ENCODE results near the gene SEMA4D.

SEMA4D gene

DNA sequence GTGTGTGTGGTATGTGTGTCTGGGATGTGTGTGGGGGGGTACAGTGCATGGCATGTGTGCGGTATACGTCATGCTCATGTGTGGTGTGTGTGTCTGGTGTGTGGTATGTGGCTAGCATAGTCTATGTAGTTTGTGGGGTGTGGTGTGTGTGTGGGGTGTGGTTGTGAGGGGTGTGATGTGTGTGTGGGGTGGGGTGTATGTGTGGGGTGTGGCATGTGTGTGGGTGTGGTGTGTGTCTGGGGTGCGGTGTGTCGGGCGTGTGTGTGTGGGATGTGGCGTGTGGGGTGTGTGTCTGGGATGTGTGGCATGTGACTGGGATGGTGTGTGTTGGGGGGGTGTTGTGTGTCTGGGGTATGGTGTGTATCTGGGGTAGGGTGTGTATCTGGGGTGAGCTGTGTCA lies 127.3 kb downstream of the SEMA4D start:
- no peak for DNase-seq (ENCODE audit: low read depth in 3 of 3)

DNA sequence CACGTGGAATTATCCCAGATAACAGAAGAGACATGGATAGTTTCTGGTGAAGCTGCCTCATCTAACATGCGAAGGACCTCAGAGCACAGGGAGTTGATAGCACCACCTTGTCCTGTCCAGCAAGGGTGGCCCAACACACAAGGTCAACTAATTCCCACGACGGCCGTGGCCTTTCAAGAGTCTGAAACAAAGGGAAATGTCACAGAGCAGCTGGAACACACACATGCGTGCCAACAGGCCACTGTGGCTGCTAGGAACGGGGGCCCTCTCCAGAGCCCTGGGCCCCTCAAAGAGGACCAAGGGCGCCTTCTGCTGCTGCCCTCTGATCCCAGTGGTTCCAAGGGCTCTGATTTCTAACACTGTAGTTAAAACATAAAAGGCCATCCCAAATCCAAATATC lies 128.9 kb downstream of the SEMA4D start:
- no peak for DNase-seq (ENCODE audit: low read depth in 3 of 3)

GRCh38 chr9:89368550-89368949 lies 129.4 kb downstream of the SEMA4D start:
- DNase-seq (ENCODE audit: low read depth in 3 of 3) = no peak

GRCh38 chr9:89367726-89368437 lies 130.0 kb downstream of the SEMA4D start:
- DNase-seq (ENCODE audit: low read depth in 3 of 3) = no peak

GRCh38 chr9:89367281-89367680 lies 130.6 kb downstream of the SEMA4D start:
- no peak for DNase-seq (ENCODE audit: low read depth in 3 of 3)

DNA sequence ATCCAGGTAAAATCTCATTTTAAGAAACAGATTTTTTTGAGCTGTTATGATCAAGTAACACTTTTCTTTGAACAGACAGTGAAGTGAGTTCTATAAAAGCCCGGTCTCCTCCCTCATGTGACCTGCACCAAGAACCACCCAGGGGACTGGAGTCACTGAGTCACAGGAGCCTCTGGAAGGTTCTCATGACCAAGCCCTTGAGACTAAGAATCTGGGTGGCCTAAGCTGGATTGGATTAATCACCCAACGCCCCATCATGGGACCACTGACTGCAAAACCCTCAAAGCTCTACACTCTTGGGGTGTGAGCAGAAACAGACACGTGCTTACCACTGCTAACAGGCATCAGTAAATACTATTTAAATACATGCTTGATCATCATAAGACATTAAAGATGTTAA lies 131.2 kb downstream of the SEMA4D start:
- no peak for DNase-seq (ENCODE audit: low read depth in 3 of 3)

- DNase-seq (ENCODE audit: low read depth in 3 of 3) = no peak
These were observed 132.4 kb downstream of the SEMA4D start for GRCh38 chr9:89365532-89365912.

- no peak for DNase-seq (ENCODE audit: low read depth in 3 of 3)
These were observed 133.0 kb downstream of the SEMA4D start for GRCh38 chr9:89364666-89365531.

DNA sequence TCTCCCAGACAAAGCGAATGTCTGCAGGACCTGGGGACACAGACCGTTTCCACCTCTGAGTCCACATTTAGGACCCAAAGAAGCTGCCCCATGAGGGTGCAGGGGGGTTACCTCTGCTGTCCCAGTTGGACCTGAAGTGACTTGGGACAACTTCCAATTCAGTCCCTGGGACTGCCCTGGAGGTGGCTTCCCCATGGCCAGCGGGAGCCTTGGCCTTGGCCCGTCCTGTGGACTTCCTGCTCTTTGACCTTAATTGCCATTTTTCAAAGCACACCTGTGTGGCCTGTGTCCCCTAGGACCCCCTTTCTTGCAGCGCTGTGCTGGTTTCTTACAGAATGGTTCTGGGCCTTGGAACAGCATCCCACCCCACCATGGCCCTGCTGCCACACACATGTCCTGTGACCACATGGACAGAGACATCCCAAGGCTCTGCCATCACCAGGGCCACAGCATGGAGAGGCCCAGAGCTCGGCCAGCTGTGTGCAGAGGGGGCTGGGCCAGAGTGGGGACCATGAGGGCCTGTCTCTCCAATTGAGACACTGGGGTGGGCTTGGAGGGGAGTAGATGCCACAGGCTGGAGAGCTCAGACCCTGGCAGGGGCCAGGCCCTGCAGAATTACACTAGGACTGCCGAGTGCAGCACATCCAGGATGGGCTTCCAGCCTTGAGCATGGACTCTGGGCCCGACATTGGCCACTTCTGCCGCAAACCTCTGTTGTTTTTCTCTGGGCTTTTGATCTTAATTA lies 133.8 kb downstream of the SEMA4D start:
- no peak for DNase-seq (ENCODE audit: low read depth in 3 of 3)

DNA sequence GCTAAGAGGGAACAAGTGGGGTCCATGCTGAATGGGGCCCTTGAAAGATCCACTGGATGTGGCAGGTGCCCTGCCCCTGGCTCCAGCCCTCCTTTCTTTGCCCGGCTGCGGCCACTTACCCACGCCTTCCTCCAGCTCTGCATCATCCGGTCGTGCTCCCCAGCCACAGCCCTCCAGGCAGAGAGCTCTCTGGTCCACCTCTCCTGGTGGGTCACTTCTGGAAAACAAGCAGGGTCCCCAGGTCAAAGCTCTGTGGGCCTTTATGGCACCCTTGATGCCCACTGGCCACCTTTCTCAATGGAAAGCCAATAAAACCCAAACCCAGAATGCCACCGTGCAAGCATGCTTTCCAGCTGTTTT lies 134.6 kb downstream of the SEMA4D start:
- no peak for DNase-seq (ENCODE audit: low read depth in 3 of 3)

DNA sequence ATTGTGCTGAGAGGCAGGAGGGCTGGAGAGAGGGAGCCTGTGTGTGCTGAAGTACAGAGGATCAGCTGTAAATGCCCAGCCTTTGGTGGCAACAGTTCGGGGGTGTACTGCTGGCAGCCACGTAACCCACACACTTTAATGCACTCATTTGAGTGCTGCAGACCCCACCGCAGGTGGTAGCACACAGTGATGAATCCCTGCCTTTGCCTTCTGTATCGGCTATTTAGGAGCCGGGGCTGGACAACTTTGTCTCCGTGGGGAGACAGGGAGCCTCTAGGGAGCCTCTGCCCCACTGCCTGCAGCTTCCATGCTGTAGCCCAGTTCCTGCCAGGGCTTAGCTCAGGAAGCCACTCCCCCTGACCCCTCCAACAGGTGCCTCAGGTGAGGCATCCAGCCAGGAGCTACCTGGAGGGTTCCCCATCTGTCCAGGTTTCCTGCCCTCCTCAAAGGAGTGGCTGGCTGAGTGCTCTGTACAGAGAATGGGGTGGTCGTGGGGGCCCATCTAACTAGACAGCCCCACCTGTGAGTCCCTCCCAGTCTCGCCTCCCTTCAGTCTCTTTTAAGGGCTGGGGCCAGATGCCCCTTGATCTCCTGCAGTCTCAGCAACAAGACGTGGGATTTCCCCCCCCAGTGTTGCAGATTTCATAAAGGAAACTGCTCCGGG lies 135.1 kb downstream of the SEMA4D start:
- no peak for DNase-seq (ENCODE audit: low read depth in 3 of 3)

DNA sequence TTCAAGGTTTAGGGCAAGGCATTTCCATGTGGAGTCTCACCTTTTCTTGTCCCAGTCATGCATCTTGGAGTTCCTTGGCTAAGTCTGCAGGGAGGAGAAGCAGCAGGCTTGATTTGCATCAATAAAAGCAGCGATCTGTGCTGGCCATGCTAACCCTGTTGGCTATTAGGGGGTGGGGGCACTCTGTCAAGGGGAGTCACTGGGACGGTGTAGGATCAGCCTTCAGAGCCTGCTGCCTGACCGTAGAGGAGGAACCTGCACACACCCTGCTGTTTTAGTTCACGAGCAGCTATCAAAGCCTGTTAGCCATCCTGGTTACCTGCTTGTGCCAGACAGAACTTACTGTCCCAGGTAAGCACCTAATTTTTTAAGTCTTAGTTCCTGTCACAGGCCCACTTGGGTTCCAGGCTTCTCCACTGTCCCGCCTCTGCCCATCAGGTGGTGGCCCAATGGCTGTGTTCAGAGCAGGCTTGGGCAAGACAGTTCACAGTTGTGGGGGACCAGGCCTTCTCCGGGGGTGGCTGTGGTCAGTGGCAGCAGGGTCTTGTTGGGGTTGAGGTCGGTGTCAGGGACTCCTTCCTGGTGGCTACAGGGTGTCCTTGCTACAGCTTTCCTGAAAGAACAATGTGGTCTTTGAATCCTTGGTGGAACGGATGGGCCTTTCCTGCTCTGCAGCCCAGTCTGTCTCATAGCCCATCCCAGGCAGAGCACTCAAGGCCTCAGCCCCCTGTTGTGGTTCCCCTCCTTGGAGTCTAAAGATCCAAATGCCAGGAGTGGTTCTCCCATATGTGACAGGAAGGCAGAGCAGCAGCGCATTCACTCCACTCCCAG lies 135.9 kb downstream of the SEMA4D start:
- no peak for DNase-seq (ENCODE audit: low read depth in 3 of 3)

DNA sequence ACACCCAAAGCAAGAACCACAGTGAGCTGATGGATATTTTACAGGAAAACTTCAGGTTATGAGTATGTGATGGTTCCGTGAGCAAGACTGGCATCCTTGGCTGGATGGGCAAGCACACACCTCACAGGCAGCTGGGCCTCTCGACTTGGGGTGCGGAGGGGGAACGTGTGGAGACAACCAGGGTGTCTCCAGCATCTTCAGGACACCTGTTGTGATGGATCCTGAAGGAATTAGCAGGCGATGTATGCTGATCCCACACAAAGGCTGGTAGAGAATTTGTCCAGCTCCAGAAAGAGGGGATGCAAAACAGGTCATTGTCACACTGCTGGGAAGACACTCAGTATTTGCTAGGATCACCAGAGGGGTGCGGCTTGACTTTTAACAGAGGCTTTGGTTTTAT lies 136.9 kb downstream of the SEMA4D start:
- no peak for DNase-seq (ENCODE audit: low read depth in 3 of 3)

GRCh38 chr9:89360465-89360864 lies 137.4 kb downstream of the SEMA4D start:
- no peak for DNase-seq (ENCODE audit: low read depth in 3 of 3)

- no peak for DNase-seq (ENCODE audit: low read depth in 3 of 3)
These were observed 138.1 kb downstream of the SEMA4D start for GRCh38 chr9:89359751-89360261.

DNA sequence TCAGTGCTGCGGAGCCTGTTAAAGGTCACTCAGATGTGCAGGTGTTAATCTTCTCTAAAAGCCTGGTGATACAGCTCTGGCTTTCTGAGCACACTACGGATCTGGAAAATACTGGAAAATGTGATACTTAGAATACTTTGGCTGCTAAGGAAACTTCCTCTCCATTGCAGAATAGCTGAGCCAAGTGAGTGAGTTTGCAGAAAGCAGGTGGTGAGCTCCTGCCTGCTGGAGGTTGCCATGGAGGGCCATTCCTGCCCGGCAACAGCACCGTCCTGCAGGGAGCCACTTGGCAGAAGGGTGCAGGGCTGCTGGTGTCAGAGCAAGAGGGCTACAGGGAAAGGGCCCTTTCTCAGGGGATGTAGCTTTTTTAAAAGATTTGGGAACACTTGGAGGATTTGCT lies 138.9 kb downstream of the SEMA4D start:
- DNase-seq (ENCODE audit: low read depth in 3 of 3) = no peak

DNA sequence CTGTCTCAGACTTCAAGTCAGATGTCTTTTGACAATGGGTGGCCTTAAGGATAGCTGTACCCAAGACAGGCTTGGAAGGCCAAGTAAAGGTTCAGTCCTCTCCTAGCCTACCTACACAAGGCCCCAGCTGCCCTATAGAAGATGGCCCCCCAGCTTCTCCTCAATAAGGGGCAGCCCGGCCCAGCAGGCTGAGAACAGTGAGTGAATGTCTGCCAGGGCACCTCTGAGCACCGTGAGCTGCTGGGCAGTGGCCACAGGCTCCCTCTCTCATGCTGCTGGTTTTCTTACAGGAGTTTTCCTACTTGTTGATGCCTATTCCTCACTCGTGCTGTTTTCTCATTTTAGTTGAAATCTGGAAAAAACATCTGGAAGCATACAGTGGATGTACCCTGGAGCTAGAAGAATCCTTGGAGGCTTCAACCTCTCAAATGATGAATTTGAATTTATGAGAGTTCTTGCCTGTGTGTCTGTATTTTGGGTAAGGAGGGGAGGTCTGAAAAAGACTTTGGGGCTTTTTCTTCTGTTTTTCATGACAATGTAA lies 139.5 kb downstream of the SEMA4D start:
- no peak for DNase-seq (ENCODE audit: low read depth in 3 of 3)

DNA sequence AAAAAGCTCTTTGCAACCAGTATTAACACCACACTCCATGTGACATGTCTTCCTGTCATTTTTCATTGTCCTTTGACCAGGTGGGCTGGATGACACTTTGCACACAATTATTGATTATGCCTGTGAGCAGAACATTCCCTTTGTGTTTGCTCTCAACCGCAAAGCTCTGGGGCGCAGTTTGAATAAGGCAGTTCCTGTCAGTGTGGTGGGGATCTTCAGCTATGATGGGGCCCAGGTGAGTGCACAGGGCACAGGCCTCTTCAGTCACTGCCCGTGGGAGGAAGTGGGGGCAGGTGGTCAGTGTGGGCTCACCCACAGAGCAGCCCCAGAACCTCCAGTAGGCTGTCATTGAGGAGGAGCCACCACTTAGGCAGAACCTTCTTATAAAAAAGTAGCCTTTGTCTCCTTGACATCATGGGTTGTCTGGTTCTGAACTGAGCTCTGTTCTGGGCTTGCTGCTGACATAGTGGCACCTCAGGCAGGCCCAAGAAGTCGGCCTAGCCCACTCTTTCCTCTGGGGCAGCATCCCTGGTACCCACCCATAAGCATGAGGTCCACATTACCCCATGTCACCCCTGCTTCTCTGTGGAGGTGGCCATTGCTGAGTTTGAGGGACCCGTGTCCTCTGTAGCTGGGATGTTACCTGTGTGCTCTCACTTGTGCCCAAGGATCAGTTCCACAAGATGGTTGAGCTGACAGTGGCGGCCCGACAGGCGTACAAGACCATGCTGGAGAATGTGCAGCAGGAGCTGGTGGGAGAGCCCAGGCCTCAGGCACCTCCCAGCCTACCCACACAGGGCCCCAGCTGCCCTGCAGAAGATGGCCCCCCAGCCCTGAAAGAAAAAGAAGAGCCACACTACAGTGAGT lies 140.3 kb downstream of the SEMA4D start:
- DNase-seq (ENCODE audit: low read depth in 3 of 3) = no peak

GRCh38 chr9:89356782-89357181 lies 141.1 kb downstream of the SEMA4D start:
- no peak for DNase-seq (ENCODE audit: low read depth in 3 of 3)

GRCh38 chr9:89354471-89354870 lies 143.4 kb downstream of the SEMA4D start:
- no peak for DNase-seq (ENCODE audit: low read depth in 3 of 3)

Measured in stimulated activated CD4-positive, alpha-beta T cell treated with anti-CD3 and anti-CD28 coated beads, TNF-alpha, amount 100 ng/mL, for 24 hours (primary cell).